HEK293 (cell line): ENCODE results near the gene CPLX1.

Source experiments
- BCL11B ChIP-seq: fragments of 450-650 bp; formaldehyde crosslinking; IDR thresholded peaks from 2 replicates; pipeline ENCODE4 v1.5.1; 2016; ENCODE audit warnings: low read depth, missing biosample characterization, missing genetic modification characterization
- EGR2 ChIP-seq: fragments of 450-650 bp; formaldehyde crosslinking; IDR thresholded peaks from 2 replicates; pipeline ENCODE4 v1.5.1; 2016; ENCODE audit warnings: low read depth, missing biosample characterization, missing genetic modification characterization
- GLIS1 ChIP-seq: fragments of 450-650 bp; formaldehyde crosslinking; IDR thresholded peaks from 2 replicates; pipeline ENCODE4 v1.5.1; 2016; ENCODE audit warnings: missing biosample characterization, missing genetic modification characterization
- IKZF3 ChIP-seq: fragments of 450-650 bp; IDR thresholded peaks from 2 replicates; pipeline ENCODE4 v1.5.0; 2018; ENCODE audit warnings: missing biosample characterization, mild to moderate bottlenecking, missing genetic modification characterization, moderate library complexity
- KLF10 ChIP-seq: fragments of 450-650 bp; IDR thresholded peaks from 2 replicates; pipeline ENCODE4 v1.5.1; 2018; ENCODE audit warnings: missing biosample characterization, mild to moderate bottlenecking, missing genetic modification characterization
- KLF8 ChIP-seq: fragments of 450-650 bp; formaldehyde crosslinking; IDR thresholded peaks from 2 replicates; pipeline ENCODE4 v1.5.1; 2016; ENCODE audit warnings: missing biosample characterization, missing genetic modification characterization
- MYNN ChIP-seq: fragments of 450-650 bp; formaldehyde crosslinking; IDR thresholded peaks from 2 replicates; pipeline ENCODE4 v1.5.1; 2016; ENCODE audit warnings: missing biosample characterization, missing genetic modification characterization, borderline replicate concordance
- SETDB1 ChIP-seq: IDR thresholded peaks from one replicate; pipeline ENCODE4 v1.6.1; 2017; ENCODE audit warnings: mild to moderate bottlenecking, low read length, moderate library complexity, mixed read lengths; ENCODE audit not compliant: insufficient read length
- SP2 ChIP-seq: fragments of 450-650 bp; formaldehyde crosslinking; IDR thresholded peaks from 2 replicates; pipeline ENCODE4 v1.5.1; 2016; ENCODE audit warnings: missing biosample characterization, missing genetic modification characterization
- YY2 ChIP-seq: fragments of 450-650 bp; formaldehyde crosslinking; IDR thresholded peaks from 2 replicates; pipeline ENCODE4 v1.5.1; 2016; ENCODE audit warnings: missing biosample characterization, missing genetic modification characterization
- ZBTB17 ChIP-seq: fragments of 450-650 bp; formaldehyde crosslinking; IDR thresholded peaks from 2 replicates; pipeline ENCODE4 v1.5.1; 2016; ENCODE audit warnings: missing biosample characterization, missing genetic modification characterization
- ZBTB7A ChIP-seq: fragments of 450-650 bp; formaldehyde crosslinking; IDR thresholded peaks from 2 replicates; pipeline ENCODE4 v1.5.1; 2016; ENCODE audit warnings: low read depth, missing biosample characterization, missing genetic modification characterization
- ZNF16 ChIP-seq: fragments of 450-650 bp; formaldehyde crosslinking; IDR thresholded peaks from 2 replicates; pipeline ENCODE4 v1.5.1; 2016; ENCODE audit warnings: low read depth, missing biosample characterization, missing genetic modification characterization
- ZNF311 ChIP-seq: fragments of 450-650 bp; formaldehyde crosslinking; IDR thresholded peaks from 2 replicates; pipeline ENCODE4 v1.5.1; 2017; ENCODE audit warnings: missing biosample characterization, missing genetic modification characterization, borderline replicate concordance
- ZNF366 ChIP-seq: fragments of 450-650 bp; formaldehyde crosslinking; conservative IDR thresholded peaks from 2 replicates; pipeline ENCODE4 v1.5.1; 2016; ENCODE audit warnings: missing biosample characterization, missing genetic modification characterization
- ZNF501 ChIP-seq: fragments of 450-650 bp; formaldehyde crosslinking; IDR thresholded peaks from 2 replicates; pipeline ENCODE4 v1.5.1; 2016; ENCODE audit warnings: missing biosample characterization, missing genetic modification characterization
- ZNF529 ChIP-seq: fragments of 450-650 bp; formaldehyde crosslinking; IDR thresholded peaks from 2 replicates; pipeline ENCODE4 v1.5.1; 2017; ENCODE audit warnings: missing genetic modification characterization, missing biosample characterization; ENCODE audit not compliant: insufficient replicate concordance
- ZNF548 ChIP-seq: fragments of 450-650 bp; formaldehyde crosslinking; IDR thresholded peaks from 2 replicates; pipeline ENCODE4 v1.5.1; 2016; ENCODE audit warnings: missing biosample characterization, missing genetic modification characterization
- ZNF555 ChIP-seq: fragments of 450-650 bp; formaldehyde crosslinking; conservative IDR thresholded peaks from 2 replicates; pipeline ENCODE4 v1.5.1; 2017; ENCODE audit warnings: missing biosample characterization, mild to moderate bottlenecking, missing genetic modification characterization, inconsistent platforms
- ZNF610 ChIP-seq: fragments of 450-650 bp; formaldehyde crosslinking; IDR thresholded peaks from 2 replicates; pipeline ENCODE4 v1.5.1; 2016; ENCODE audit warnings: missing biosample characterization, missing genetic modification characterization, borderline replicate concordance
- ZNF701 ChIP-seq: fragments of 450-650 bp; formaldehyde crosslinking; IDR thresholded peaks from 2 replicates; pipeline ENCODE4 v1.5.1; 2016; ENCODE audit warnings: missing biosample characterization, missing genetic modification characterization
- ZSCAN30 ChIP-seq: fragments of 450-650 bp; IDR thresholded peaks from 2 replicates; pipeline ENCODE4 v1.5.1; 2018; ENCODE audit warnings: missing biosample characterization, mild to moderate bottlenecking, missing genetic modification characterization, moderate library complexity
- ZXDB ChIP-seq: fragments of 450-650 bp; formaldehyde crosslinking; IDR thresholded peaks from 2 replicates; pipeline ENCODE4 v1.5.1; 2016; ENCODE audit warnings: missing biosample characterization, missing genetic modification characterization
- TF ChIP-seq, protein P1 (sequence below): fragments of 450-650 bp; formaldehyde crosslinking; IDR thresholded peaks from 2 replicates; pipeline ENCODE4 v1.5.1; 2016; ENCODE audit warnings: missing biosample characterization, missing genetic modification characterization
- TF ChIP-seq, protein P2 (sequence below): fragments of 450-650 bp; formaldehyde crosslinking; IDR thresholded peaks from 2 replicates; pipeline ENCODE4 v1.5.0; 2017; ENCODE audit warnings: missing biosample characterization, missing genetic modification characterization, borderline replicate concordance
- TF ChIP-seq, protein P3 (sequence below): fragments of 450-650 bp; formaldehyde crosslinking; IDR thresholded peaks from 2 replicates; pipeline ENCODE4 v1.5.1; 2016; ENCODE audit warnings: missing biosample characterization, missing genetic modification characterization
- TF ChIP-seq, protein P4 (sequence below): sonication (generic); formaldehyde crosslinking; IDR thresholded peaks from 2 replicates; pipeline ENCODE4 v1.8.1; 2022; ENCODE audit warnings: mild to moderate bottlenecking, moderate library complexity, missing genetic modification reagents
- TF ChIP-seq, protein P5 (sequence below): fragments of 450-650 bp; formaldehyde crosslinking; IDR thresholded peaks from 2 replicates; pipeline ENCODE4 v1.5.1; 2016; ENCODE audit warnings: missing biosample characterization, missing genetic modification characterization, borderline replicate concordance

CPLX1 gene

DNA sequence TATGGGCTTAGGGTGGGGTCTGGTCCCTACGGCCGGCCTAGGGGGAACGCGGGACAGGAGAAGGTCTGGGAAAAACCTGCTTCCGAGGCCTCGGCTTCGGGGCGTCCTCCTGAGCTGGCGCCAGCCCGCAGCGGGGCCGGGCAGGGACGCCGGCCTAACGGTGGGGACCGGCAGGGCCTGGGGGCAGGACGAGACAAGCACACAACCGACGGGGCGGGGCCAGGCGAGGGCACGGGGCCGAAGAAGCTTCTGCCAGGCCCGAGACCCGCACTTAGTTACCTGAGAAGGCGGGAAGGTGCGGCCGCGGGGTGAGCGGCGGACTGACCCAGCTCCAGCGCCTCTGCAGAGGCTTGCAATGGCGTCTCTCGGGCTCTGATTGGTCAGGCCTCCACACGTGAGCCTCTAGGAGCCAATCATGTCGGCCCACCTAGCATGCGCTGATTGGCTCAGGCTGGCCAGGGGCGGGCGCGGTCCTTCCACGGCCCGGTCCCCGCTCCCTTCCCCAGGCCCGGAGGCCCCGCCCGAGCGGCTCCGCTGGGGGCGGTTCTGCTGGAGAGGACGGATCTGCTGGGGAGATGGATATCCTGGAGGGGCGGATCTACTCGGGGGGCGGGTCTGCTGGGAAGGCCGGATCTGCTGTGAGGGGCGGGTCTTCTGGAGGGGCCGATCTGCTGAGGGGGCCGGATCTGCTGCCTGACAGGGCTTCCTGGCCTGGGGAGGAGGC, 44.3 kb downstream of the CPLX1 start (continued):
- TF ChIP-seq ZNF610 (tag by site-specific recombination) (peak; percentile 62; the same call in 1 of the 2 replicates), ZNF701 (tag by site-specific recombination) (no peak), ZBTB17 (tag by site-specific recombination) (peak; percentile 50; the same call in 1 of the 2 replicates), SP2 (tag by site-specific recombination) (peak; percentile 97), IKZF3 (tag by site-specific recombination) (peak; percentile 95), MYNN (tag by site-specific recombination) (no peak), ZNF366 (tag by site-specific recombination) (0 out of 2 replicates have a peak, but pooled peaks have one; percentile 36), ZXDB (no peak), ZNF311 (tag by site-specific recombination) (no peak), SETDB1 (no peak), KLF10 (peak; percentile 59; the same call in 1 of the 2 replicates), ZNF529 (tag by site-specific recombination) (no peak), ZNF501 (tag by site-specific recombination) (peak; percentile 65), EGR2 (tag by site-specific recombination) (no peak), ZSCAN30 (tag by site-specific recombination) (0 out of 2 replicates have a peak, but pooled peaks have one; percentile 43), ZNF548 (tag by site-specific recombination) (no peak), ZBTB7A (no peak), KLF8 (tag by site-specific recombination) (peak; percentile 65), BCL11B (tag by site-specific recombination) (0 out of 2 replicates have a peak, but pooled peaks have one; percentile 31), ZNF555 (tag by site-specific recombination) (no peak), YY2 (tag by site-specific recombination) (peak; percentile 60; the same call in 1 of the 2 replicates), ZNF16 (tag by site-specific recombination) (no peak), GLIS1 (tag by site-specific recombination) (peak; percentile 86)
- TF ChIP-seq, protein P1, sequence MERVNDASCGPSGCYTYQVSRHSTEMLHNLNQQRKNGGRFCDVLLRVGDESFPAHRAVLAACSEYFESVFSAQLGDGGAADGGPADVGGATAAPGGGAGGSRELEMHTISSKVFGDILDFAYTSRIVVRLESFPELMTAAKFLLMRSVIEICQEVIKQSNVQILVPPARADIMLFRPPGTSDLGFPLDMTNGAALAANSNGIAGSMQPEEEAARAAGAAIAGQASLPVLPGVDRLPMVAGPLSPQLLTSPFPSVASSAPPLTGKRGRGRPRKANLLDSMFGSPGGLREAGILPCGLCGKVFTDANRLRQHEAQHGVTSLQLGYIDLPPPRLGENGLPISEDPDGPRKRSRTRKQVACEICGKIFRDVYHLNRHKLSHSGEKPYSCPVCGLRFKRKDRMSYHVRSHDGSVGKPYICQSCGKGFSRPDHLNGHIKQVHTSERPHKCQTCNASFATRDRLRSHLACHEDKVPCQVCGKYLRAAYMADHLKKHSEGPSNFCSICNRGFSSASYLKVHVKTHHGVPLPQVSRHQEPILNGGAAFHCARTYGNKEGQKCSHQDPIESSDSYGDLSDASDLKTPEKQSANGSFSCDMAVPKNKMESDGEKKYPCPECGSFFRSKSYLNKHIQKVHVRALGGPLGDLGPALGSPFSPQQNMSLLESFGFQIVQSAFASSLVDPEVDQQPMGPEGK (tag by site-specific recombination): peak; percentile 94
- TF ChIP-seq, protein P2, sequence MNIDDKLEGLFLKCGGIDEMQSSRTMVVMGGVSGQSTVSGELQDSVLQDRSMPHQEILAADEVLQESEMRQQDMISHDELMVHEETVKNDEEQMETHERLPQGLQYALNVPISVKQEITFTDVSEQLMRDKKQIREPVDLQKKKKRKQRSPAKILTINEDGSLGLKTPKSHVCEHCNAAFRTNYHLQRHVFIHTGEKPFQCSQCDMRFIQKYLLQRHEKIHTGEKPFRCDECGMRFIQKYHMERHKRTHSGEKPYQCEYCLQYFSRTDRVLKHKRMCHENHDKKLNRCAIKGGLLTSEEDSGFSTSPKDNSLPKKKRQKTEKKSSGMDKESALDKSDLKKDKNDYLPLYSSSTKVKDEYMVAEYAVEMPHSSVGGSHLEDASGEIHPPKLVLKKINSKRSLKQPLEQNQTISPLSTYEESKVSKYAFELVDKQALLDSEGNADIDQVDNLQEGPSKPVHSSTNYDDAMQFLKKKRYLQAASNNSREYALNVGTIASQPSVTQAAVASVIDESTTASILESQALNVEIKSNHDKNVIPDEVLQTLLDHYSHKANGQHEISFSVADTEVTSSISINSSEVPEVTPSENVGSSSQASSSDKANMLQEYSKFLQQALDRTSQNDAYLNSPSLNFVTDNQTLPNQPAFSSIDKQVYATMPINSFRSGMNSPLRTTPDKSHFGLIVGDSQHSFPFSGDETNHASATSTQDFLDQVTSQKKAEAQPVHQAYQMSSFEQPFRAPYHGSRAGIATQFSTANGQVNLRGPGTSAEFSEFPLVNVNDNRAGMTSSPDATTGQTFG (tag by site-specific recombination): no peak
- TF ChIP-seq, protein P3, sequence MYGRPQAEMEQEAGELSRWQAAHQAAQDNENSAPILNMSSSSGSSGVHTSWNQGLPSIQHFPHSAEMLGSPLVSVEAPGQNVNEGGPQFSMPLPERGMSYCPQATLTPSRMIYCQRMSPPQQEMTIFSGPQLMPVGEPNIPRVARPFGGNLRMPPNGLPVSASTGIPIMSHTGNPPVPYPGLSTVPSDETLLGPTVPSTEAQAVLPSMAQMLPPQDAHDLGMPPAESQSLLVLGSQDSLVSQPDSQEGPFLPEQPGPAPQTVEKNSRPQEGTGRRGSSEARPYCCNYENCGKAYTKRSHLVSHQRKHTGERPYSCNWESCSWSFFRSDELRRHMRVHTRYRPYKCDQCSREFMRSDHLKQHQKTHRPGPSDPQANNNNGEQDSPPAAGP (tag by site-specific recombination): no peak
- TF ChIP-seq, protein P4, sequence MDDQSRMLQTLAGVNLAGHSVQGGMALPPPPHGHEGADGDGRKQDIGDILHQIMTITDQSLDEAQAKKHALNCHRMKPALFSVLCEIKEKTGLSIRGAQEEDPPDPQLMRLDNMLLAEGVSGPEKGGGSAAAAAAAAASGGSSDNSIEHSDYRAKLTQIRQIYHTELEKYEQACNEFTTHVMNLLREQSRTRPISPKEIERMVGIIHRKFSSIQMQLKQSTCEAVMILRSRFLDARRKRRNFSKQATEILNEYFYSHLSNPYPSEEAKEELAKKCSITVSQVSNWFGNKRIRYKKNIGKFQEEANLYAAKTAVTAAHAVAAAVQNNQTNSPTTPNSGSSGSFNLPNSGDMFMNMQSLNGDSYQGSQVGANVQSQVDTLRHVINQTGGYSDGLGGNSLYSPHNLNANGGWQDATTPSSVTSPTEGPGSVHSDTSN (CRISPR knock-in tag): no peak
- TF ChIP-seq, protein P5, sequence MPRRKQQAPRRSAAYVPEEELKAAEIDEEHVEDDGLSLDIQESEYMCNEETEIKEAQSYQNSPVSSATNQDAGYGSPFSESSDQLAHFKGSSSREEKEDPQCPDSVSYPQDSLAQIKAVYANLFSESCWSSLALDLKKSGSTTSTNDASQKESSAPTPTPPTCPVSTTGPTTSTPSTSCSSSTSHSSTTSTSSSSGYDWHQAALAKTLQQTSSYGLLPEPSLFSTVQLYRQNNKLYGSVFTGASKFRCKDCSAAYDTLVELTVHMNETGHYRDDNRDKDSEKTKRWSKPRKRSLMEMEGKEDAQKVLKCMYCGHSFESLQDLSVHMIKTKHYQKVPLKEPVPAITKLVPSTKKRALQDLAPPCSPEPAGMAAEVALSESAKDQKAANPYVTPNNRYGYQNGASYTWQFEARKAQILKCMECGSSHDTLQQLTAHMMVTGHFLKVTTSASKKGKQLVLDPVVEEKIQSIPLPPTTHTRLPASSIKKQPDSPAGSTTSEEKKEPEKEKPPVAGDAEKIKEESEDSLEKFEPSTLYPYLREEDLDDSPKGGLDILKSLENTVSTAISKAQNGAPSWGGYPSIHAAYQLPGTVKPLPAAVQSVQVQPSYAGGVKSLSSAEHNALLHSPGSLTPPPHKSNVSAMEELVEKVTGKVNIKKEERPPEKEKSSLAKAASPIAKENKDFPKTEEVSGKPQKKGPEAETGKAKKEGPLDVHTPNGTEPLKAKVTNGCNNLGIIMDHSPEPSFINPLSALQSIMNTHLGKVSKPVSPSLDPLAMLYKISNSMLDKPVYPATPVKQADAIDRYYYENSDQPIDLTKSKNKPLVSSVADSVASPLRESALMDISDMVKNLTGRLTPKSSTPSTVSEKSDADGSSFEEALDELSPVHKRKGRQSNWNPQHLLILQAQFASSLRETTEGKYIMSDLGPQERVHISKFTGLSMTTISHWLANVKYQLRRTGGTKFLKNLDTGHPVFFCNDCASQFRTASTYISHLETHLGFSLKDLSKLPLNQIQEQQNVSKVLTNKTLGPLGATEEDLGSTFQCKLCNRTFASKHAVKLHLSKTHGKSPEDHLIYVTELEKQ: no peak
